ENCODE measurements around the gene TMEM129. TPM values are rescaled to one million over a fixed set of nuclear protein-coding genes. Genes with fewer than 3 reads are reported as not detected.

The TMEM129 gene
- total and polyA plus RNA-seq, 4 experiments from 2014 or later: 36.8 to 42.1 (median 40.5) TPM

GRCh38 chr4:1756893-1757779, 36.0 kb upstream of the TMEM129 start:
- Mint-ChIP-seq H3K27ac (no peak overlapping the region), H3K36me3 (no peaks in the 10 kb centered on the region), H3K9me3 (no peaks in the 10 kb centered on the region), H3K27me3 (no peaks in the 10 kb centered on the region), H3K4me1 (no peaks in the 10 kb centered on the region), H3K4me3 (no peak overlapping the region)
- Histone ChIP-seq H3K9me3 (ENCODE audit: control insufficient read depth in 1 of 2, low read length in 2 of 2) (no peaks in the 10 kb centered on the region), H3K36me3 (ENCODE audit: insufficient read depth, low read length) (no peaks in the 10 kb centered on the region), H3K27ac (ENCODE audit: low read depth, low read length) (no peak overlapping the region), H3K4me1 (ENCODE audit: insufficient read depth, low read length) (peaks cover 12% of the 10 kb centered on the region), H3K27me3 (ENCODE audit: insufficient read depth, low read length) (no peaks in the 10 kb centered on the region), H3K4me3 (ENCODE audit: low read length in 2 of 2) (no peak overlapping the region)
- DNase-seq: no peak
- CTCF ChIA-PET (ENCODE audit: partially characterized antibody): no interaction called here
- POLR2A ChIA-PET (ENCODE audit: partially characterized antibody): no interaction called here
- intact Hi-C loops (cut with micrococcal nuclease): no loop called here

DNA sequence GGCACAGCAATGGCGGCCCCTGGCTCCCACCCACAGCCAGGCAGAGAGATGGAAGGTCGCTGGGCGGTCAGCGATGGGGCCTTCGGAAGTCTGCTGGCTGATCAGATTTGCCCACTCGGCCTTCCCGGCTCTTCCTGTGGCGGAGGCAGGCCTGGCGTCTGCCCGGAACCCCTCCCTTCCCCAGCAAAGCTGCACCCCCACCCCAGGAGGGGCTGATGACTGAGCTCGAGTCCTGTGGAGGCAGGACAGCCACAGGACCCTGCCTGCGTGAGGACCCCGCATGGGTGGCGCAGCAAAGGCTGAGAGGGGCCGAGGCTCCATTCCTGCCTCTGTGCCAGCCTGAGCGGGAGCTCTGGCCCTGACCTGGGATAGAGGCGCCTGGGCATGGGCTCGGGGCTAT, 35.0 kb upstream of the TMEM129 start:
- H3K4me1 ChIP-seq (ENCODE audit: insufficient read depth, low read length): peaks cover 12% of the 10 kb centered on the region
- no peaks in the 10 kb centered on the region for H3K27me3 Mint-ChIP-seq

DNA sequence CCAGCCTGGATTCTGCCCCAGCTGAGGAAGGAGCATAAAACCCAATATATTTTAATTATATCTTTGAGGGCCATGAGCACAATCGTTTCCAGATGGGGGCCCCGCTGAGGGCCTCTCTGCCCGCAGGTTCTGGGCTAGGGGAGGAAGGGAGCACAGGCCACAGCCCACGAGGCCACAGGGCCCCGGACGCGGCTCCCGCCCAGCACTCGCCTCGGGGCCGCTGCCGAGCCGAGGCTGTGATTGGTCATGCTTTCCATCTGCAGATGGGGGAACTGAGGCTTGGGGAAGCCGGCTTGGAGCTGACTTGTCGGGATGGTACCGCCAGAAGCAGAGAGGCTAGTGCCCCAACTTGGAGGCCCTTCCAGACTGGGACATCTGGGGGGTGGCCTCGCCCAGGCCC, 34.2 kb upstream of the TMEM129 start:
- no peaks in the 10 kb centered on the region for H3K36me3 ChIP-seq (ENCODE audit: insufficient read depth, low read length)
- Mint-ChIP-seq H3K9me3 (no peaks in the 10 kb centered on the region), H3K4me3 (no peak overlapping the region), H3K4me1 (peaks cover 0 to 5% (median 0%) of the 10 kb centered on the region in 4 donors), H3K27me3 (no peaks in the 10 kb centered on the region), H3K36me3 (no peaks in the 10 kb centered on the region), H3K27ac (no peak overlapping the region)
- no peak for DNase-seq
- no peaks in the 10 kb centered on the region for H3K27me3 ChIP-seq (ENCODE audit: insufficient read depth, low read length)
- POLR2A ChIA-PET (ENCODE audit: partially characterized antibody): no interaction called here
- H3K4me3 ChIP-seq (ENCODE audit: low read length in 2 of 2): no peak overlapping the region
- H3K9me3 ChIP-seq (ENCODE audit: control insufficient read depth in 1 of 2, low read length in 2 of 2): no peaks in the 10 kb centered on the region
- CTCF ChIA-PET (ENCODE audit: partially characterized antibody): interaction anchor here (0.6 kb wide), 1 partner anchor 145 kb away, joined by 3 read pairs; no protein-coding TSS in a partner anchor
- peaks cover 12% of the 10 kb centered on the region for H3K4me1 ChIP-seq (ENCODE audit: insufficient read depth, low read length)
- H3K27ac ChIP-seq (ENCODE audit: low read depth, low read length): no peak overlapping the region
- intact Hi-C loops (cut with micrococcal nuclease): no loop called here

More for the DNA sequence above, 35.0 kb upstream of the TMEM129 start:
- intact Hi-C loops (cut with micrococcal nuclease): no loop called here
- Mint-ChIP-seq H3K36me3 (no peaks in the 10 kb centered on the region), H3K27ac (no peak overlapping the region), H3K9me3 (no peaks in the 10 kb centered on the region), H3K4me1 (no peaks in the 10 kb centered on the region), H3K4me3 (no peak overlapping the region)
- H3K36me3 ChIP-seq (ENCODE audit: insufficient read depth, low read length): no peaks in the 10 kb centered on the region
- H3K4me3 ChIP-seq (ENCODE audit: low read length in 2 of 2): no peak overlapping the region
- no peaks in the 10 kb centered on the region for H3K9me3 ChIP-seq (ENCODE audit: control insufficient read depth in 1 of 2, low read length in 2 of 2)
- H3K27me3 ChIP-seq (ENCODE audit: insufficient read depth, low read length): no peaks in the 10 kb centered on the region
- H3K27ac ChIP-seq (ENCODE audit: low read depth, low read length): no peak overlapping the region
- DNase-seq: no peak
- CTCF ChIA-PET (ENCODE audit: partially characterized antibody): no interaction called here
- POLR2A ChIA-PET (ENCODE audit: partially characterized antibody): no interaction called here

- Mint-ChIP-seq H3K36me3 (no peaks in the 10 kb centered on the region), H3K4me1 (peaks cover 0 to 5% (median 0%) of the 10 kb centered on the region in 4 donors), H3K9me3 (no peaks in the 10 kb centered on the region), H3K4me3 (no peak overlapping the region), H3K27me3 (no peaks in the 10 kb centered on the region), H3K27ac (no peak overlapping the region)
- intact Hi-C loops (cut with micrococcal nuclease): no loop called here
- ChIA-PET POLR2A (ENCODE audit: partially characterized antibody) (no interaction called here), CTCF (ENCODE audit: partially characterized antibody) (interaction anchor here (1.0 kb wide), 1 partner anchor 145 kb away, joined by 3 read pairs; no protein-coding TSS in a partner anchor)
- Histone ChIP-seq H3K27ac (ENCODE audit: low read depth, low read length) (no peak overlapping the region), H3K36me3 (ENCODE audit: insufficient read depth, low read length) (no peaks in the 10 kb centered on the region), H3K4me1 (ENCODE audit: insufficient read depth, low read length) (peaks cover 12% of the 10 kb centered on the region), H3K27me3 (ENCODE audit: insufficient read depth, low read length) (no peaks in the 10 kb centered on the region), H3K4me3 (ENCODE audit: low read length in 2 of 2) (no peak overlapping the region), H3K9me3 (ENCODE audit: control insufficient read depth in 1 of 2, low read length in 2 of 2) (no peaks in the 10 kb centered on the region)
- no peak for DNase-seq
These were observed 33.2 kb upstream of the TMEM129 start for GRCh38 chr4:1754336-1754735.

DNA sequence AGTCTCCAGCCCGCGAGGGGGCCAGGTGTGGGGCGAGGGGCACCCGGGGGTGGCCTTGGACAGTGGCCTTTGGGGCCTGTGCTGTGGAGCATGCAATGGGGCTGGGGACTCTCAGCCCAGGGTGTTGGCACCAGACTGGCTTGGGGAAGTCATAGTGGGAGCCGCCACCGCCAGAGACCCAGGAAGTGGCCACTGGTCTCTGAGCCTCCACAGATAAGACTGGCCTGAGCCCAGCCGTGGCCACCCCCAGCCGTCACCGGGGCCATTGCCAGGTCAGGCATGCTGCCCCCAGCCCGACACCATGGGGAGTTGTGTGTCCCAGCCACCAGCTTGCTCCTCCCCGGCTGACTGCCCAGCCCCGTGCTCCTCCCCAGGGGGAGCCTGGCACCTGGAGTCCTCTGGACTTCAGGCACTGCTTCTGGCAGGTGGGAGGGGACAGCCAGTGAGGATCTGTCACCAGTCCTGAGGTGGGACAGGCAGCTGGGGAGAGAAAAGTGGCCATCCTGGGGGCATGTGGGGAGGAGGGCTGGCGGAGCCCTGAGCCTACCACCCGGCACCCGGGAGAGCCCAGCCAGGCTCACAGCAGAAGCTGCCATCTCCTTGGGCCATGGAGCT, 32.7 kb upstream of the TMEM129 start:
- ChIA-PET POLR2A (ENCODE audit: partially characterized antibody) (no interaction called here), CTCF (ENCODE audit: partially characterized antibody) (interaction anchor here (1.0 kb wide), 1 partner anchor 146 kb away, joined by 3 read pairs; no protein-coding TSS in a partner anchor)
- no peaks in the 10 kb centered on the region for H3K36me3 Mint-ChIP-seq
- no peak overlapping the region for H3K4me3 Mint-ChIP-seq
- no peaks in the 10 kb centered on the region for H3K27me3 Mint-ChIP-seq
- no peak overlapping the region for H3K27ac Mint-ChIP-seq
- Histone ChIP-seq H3K27me3 (ENCODE audit: insufficient read depth, low read length) (no peaks in the 10 kb centered on the region), H3K9me3 (ENCODE audit: control insufficient read depth in 1 of 2, low read length in 2 of 2) (no peaks in the 10 kb centered on the region), H3K27ac (ENCODE audit: low read depth, low read length) (no peak overlapping the region), H3K36me3 (ENCODE audit: insufficient read depth, low read length) (no peaks in the 10 kb centered on the region), H3K4me3 (ENCODE audit: low read length in 2 of 2) (no peak overlapping the region), H3K4me1 (ENCODE audit: insufficient read depth, low read length) (peaks cover 12% of the 10 kb centered on the region)
- peaks cover 0 to 5% (median 0%) of the 10 kb centered on the region in 4 donors for H3K4me1 Mint-ChIP-seq
- intact Hi-C loops (cut with micrococcal nuclease): no loop called here
- no peaks in the 10 kb centered on the region for H3K9me3 Mint-ChIP-seq
- DNase-seq: no peak

DNA sequence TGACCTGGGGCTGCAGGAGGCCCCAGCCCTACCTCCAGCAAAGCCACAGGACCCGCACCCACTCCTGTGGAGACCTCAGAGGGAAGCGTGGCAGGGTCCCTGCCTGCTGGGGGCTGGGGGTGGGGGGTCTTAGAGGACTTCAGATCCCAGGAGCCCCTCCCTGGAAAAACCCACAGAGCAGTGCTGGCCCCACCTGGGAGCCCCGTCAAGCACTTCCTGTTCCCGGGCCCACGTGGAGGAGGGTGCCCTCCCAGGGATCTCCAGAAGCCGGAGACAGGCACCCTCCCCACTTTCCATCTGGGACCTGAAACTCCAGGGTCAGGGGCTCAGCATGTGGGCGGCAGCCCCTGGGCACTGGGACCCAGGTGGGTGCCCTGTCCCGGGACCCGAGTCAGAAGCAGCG, 32.2 kb upstream of the TMEM129 start:
- ChIA-PET CTCF (ENCODE audit: partially characterized antibody) (interaction anchor here (1.0 to 11.3 kb wide), 2 partner anchors 147 kb away, joined by 3 to 160 read pairs; no protein-coding TSS in a partner anchor), POLR2A (ENCODE audit: partially characterized antibody) (no interaction called here)
- Histone ChIP-seq H3K4me1 (ENCODE audit: insufficient read depth, low read length) (peaks cover 12% of the 10 kb centered on the region), H3K36me3 (ENCODE audit: insufficient read depth, low read length) (no peaks in the 10 kb centered on the region), H3K4me3 (ENCODE audit: low read length in 2 of 2) (no peak overlapping the region), H3K9me3 (ENCODE audit: control insufficient read depth in 1 of 2, low read length in 2 of 2) (no peaks in the 10 kb centered on the region), H3K27ac (ENCODE audit: low read depth, low read length) (no peak overlapping the region), H3K27me3 (ENCODE audit: insufficient read depth, low read length) (no peaks in the 10 kb centered on the region)
- no peak for DNase-seq
- no peak overlapping the region for H3K27ac Mint-ChIP-seq
- intact Hi-C loops (cut with micrococcal nuclease): no loop called here
- H3K4me3 Mint-ChIP-seq: peak overlapping the region in 1 of 8 donors; percentile 62
- H3K27me3 Mint-ChIP-seq: no peaks in the 10 kb centered on the region
- peaks cover 0 to 5% (median 0%) of the 10 kb centered on the region in 4 donors for H3K4me1 Mint-ChIP-seq
- H3K9me3 Mint-ChIP-seq: no peaks in the 10 kb centered on the region
- H3K36me3 Mint-ChIP-seq: no peaks in the 10 kb centered on the region

DNA sequence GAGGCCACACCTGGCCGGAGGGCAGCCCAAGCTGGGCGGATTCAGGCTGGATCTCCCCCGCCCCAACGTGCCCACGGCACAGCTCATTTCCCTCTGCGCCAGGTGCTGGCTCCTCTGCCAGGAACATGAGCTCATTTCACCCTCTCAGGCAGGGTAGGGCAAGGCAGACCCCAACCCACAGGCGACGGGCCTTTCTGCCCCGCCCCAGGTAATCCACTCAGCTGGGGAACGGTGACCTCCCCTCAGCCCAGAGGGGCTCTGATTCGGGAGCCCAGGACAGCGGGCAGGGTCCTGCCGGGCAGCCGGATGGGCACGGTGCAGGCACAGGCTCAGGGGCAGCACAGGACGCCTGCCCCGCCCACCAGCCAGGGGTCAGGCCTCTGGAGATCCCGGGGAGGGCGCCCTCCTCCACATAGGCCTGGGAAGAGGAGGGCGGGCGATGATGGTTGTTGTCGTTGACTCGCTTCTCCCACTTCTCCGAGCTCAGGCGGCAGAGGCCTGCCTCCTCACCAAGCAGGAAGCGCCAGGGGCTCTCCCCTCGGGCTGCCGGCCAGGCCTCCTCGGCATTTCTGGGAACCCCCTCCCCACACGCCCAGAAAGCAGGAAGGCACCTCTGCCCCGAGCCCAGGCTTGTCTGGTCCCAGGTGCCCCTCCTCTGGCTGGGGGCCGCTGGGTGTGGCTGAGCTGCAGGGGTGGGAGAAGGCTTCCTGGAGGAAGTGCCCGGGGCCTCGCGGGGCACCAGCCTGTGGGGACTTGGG, 31.3 kb upstream of the TMEM129 start:
- ChIA-PET CTCF (ENCODE audit: partially characterized antibody) (interaction anchor here (0.6 to 11.3 kb wide), 3 partner anchors 59 to 148 kb away, joined by 3 to 160 read pairs (median 3); no protein-coding TSS in a partner anchor), POLR2A (ENCODE audit: partially characterized antibody) (no interaction called here)
- Histone ChIP-seq H3K27me3 (ENCODE audit: insufficient read depth, low read length) (no peaks in the 10 kb centered on the region), H3K9me3 (ENCODE audit: control insufficient read depth in 1 of 2, low read length in 2 of 2) (no peaks in the 10 kb centered on the region), H3K4me3 (ENCODE audit: low read length in 2 of 2) (no peak overlapping the region), H3K4me1 (ENCODE audit: insufficient read depth, low read length) (peaks cover 12% of the 10 kb centered on the region), H3K27ac (ENCODE audit: low read depth, low read length) (no peak overlapping the region), H3K36me3 (ENCODE audit: insufficient read depth, low read length) (no peaks in the 10 kb centered on the region)
- no peaks in the 10 kb centered on the region for H3K27me3 Mint-ChIP-seq
- peaks cover 0 to 5% (median 0%) of the 10 kb centered on the region in 4 donors for H3K4me1 Mint-ChIP-seq
- no peak overlapping the region for H3K27ac Mint-ChIP-seq
- DNase-seq: peak in 1 of 5 donors; percentile 15
- intact Hi-C loops (cut with micrococcal nuclease): no loop called here
- H3K9me3 Mint-ChIP-seq: no peaks in the 10 kb centered on the region
- H3K4me3 Mint-ChIP-seq: no peak overlapping the region
- no peaks in the 10 kb centered on the region for H3K36me3 Mint-ChIP-seq

Data from CD4-positive, alpha-beta memory T cell (primary cell).